Spleen (tissue), 11 donors: ENCODE measurements around the gene PRKCE. TPM values are rescaled to one million over a fixed set of nuclear protein-coding genes. Genes with fewer than 3 reads are reported as not detected.

Experiments
- DNase-seq: peaks from one replicate; pipeline ENCODE4 v3.0.0-alpha.2; 2020
- H3K27ac ChIP-seq, 8 donors: fragments of 200-600 bp; sonication (generic) in 7 of 8; 1 replicate in 4 of 8; 2 replicates in 4 of 8; pipeline versions ENCODE4 v1.5.0 to v1.8.0; 2016 to 2021; ENCODE audit warnings: inconsistent platforms in 4 of 8, mild to moderate bottlenecking in 4 of 8, moderate library complexity in 1 of 8
- H3K27me3 ChIP-seq, 7 donors: fragments of 200-600 bp; sonication (generic) in 6 of 7; replicated peaks in 1 of 7; 1 replicate in 4 of 7; 2 replicates in 3 of 7; pipeline versions ENCODE4 v1.5.0 to v1.8.0; 2016 to 2021; ENCODE audit warnings: inconsistent platforms in 3 of 7, mild to moderate bottlenecking in 1 of 7
- H3K36me3 ChIP-seq, 6 donors: fragments of 200-600 bp; sonication (generic) in 5 of 6; 1 replicate in 4 of 6; 2 replicates in 2 of 6; pipeline versions ENCODE4 v1.5.0 to v1.8.0; 2016 to 2021; ENCODE audit warnings: inconsistent platforms in 2 of 6
- H3K4me1 ChIP-seq, 6 donors: fragments of 200-600 bp; sonication (generic) in 5 of 6; 1 replicate in 3 of 6; 2 replicates in 3 of 6; pipeline versions ENCODE4 v1.5.0 to v1.8.0; 2016 to 2021; ENCODE audit warnings: inconsistent platforms in 3 of 6
- H3K4me3 ChIP-seq, 8 donors: fragments of 200-600 bp; sonication (generic) in 7 of 8; 1 replicate in 4 of 8; 2 replicates in 4 of 8; pipeline versions ENCODE4 v1.5.0 to v1.8.0; 2016 to 2021; ENCODE audit warnings: inconsistent platforms in 4 of 8, mild to moderate bottlenecking in 4 of 8, moderate library complexity in 2 of 8
- H3K9me3 ChIP-seq, 8 donors: fragments of 200-600 bp; sonication (generic) in 7 of 8; 1 replicate in 4 of 8; 2 replicates in 4 of 8; pipeline versions ENCODE4 v1.5.0 to v1.8.0; 2016 to 2021; ENCODE audit warnings: inconsistent platforms in 4 of 8
- CTCF ChIP-seq, 11 experiments: fragments of 200-600 bp in 7 of 11; fragments of 450-650 bp in 4 of 11; sonication (generic) in 4 of 11; IDR thresholded peaks in 8 of 11; conservative IDR thresholded peaks in 3 of 11; 1 replicate in 7 of 11; 2 replicates in 4 of 11; pipeline versions ENCODE4 v1.4.0 to v1.8.0; 2016 to 2021; ENCODE audit warnings: antibody characterized with exemption in 11 of 11, inconsistent platforms in 4 of 11, mild to moderate bottlenecking in 1 of 11
- POLR2A ChIP-seq, 3 donors: fragments of 450-650 bp; IDR thresholded peaks; one replicate each; pipeline ENCODE4 v1.5.1; 2017; ENCODE audit warnings: antibody characterized with exemption in 3 of 3, mild to moderate bottlenecking in 1 of 3
- POLR2AphosphoS5 ChIP-seq, 3 donors: sonication (generic); formaldehyde crosslinking; IDR thresholded peaks; one replicate each; pipeline ENCODE4 v1.5.1; 2017; ENCODE audit warnings: antibody characterized with exemption in 3 of 3
- WGBS, 5 donors: extraction: QIAGEN DNeasy Blood & Tissue Kit in 3 of 5; methylation state at CpG; one replicate each; pipeline versions ENCODE4 v1.1.5 to v1.1.7; 2013 to 2018; 5-methylcytosine and 5-hydroxymethylcytosine counted together
- intact Hi-C: fragments of 100-400 bp; cut with DNase I; formaldehyde crosslinking; loops from one replicate; pipeline ENCODE4 v1.15.0; 2023; ENCODE audit warnings: low total_unique reads
- polyA plus RNA-seq, 3 donors: library from polyadenylated mRNA; stranded (reverse); fragments of 200-250 nt; gene quantifications; one replicate each; pipeline ENCODE4 v1.2.1, GENCODE V29; 2013
- total RNA-seq, 7 donors: library from RNA; depleted of rRNA in 3 of 7; stranded (reverse); fragments of >200 nt in 3 of 7; fragmentation: NEBNext Ultra II Directional in 4 of 7; extraction: Animal tissue kit (Norgen Biotek cat#: 25700) in 4 of 7; gene quantifications; one replicate each; pipeline versions ENCODE4 v1.1.0 to v1.2.1, GENCODE V29; 2016 to 2021
- donor health status: healthy with polysubstance abuse.
- donor health status: DM: no; HTN: no; CAD: no; lungs with moderate emphysema.
- donor health status: DM: no; HTN: no; CAD: no.
- donor health status: Bipolar disorder and iron deficiency.
- donor health status: healthy.
- donor health status: DM: no; HTN: no; CAD: no.
- donor health status: DM: yes; HTN: yes; CAD: no.

The PRKCE gene
- total and polyA plus RNA-seq, 10 donors = 2.5 to 43.6 (median 18.8) TPM

- H3K4me1 ChIP-seq = peaks cover 0 to 13% (median 10%) of the 10 kb centered on the region in 6 donors
- no peak for TF ChIP-seq POLR2A (IDR thresholded peaks at IDR 0.05)
- no peak for TF ChIP-seq CTCF (IDR thresholded peaks at IDR 0.05 in 8 of 11, conservative IDR thresholded peaks at IDR 0.05 in 3 of 11)
- TF ChIP-seq POLR2AphosphoS5 (IDR thresholded peaks at IDR 0.05) = no peak
- H3K27ac ChIP-seq = no peak overlapping the region
- no peak for DNase-seq
- no peaks in the 10 kb centered on the region for H3K27me3 ChIP-seq
- H3K4me3 ChIP-seq = no peak overlapping the region
- H3K36me3 ChIP-seq = peaks cover 0 to 67% (median 0%) of the 10 kb centered on the region in 6 donors
- H3K9me3 ChIP-seq = no peaks in the 10 kb centered on the region
- intact Hi-C loops = no loop called here
- 64 to 85% (median 77%) methylated on average over 11 of the region's 11 CpGs for WGBS, 5 donors
Measured at GRCh38 chr2:45980161-45980865, 328.8 kb downstream of the PRKCE start.

- Histone ChIP-seq H3K27me3 (no peaks in the 10 kb centered on the region), H3K4me3 (no peak overlapping the region), H3K36me3 (peaks cover 0 to 67% (median 0%) of the 10 kb centered on the region in 6 donors), H3K9me3 (no peaks in the 10 kb centered on the region), H3K27ac (no peak overlapping the region), H3K4me1 (peaks cover 1 to 25% (median 17%) of the 10 kb centered on the region in 6 donors)
- 73 to 81% (median 78%) methylated on average over 4 of the region's 4 CpGs for WGBS, 5 donors
- TF ChIP-seq CTCF (IDR thresholded peaks at IDR 0.05 in 8 of 11, conservative IDR thresholded peaks at IDR 0.05 in 3 of 11) (no peak), POLR2AphosphoS5 (IDR thresholded peaks at IDR 0.05) (no peak), POLR2A (IDR thresholded peaks at IDR 0.05) (no peak)
- intact Hi-C loops = no loop called here
- DNase-seq = no peak
Measured at GRCh38 chr2:45981384-45981930, 330.0 kb downstream of the PRKCE start.

- Histone ChIP-seq H3K4me1 (peaks cover 5 to 31% (median 21%) of the 10 kb centered on the region in 6 donors), H3K9me3 (no peaks in the 10 kb centered on the region), H3K36me3 (peaks cover 0 to 72% (median 0%) of the 10 kb centered on the region in 6 donors), H3K27ac (no peak overlapping the region), H3K27me3 (no peaks in the 10 kb centered on the region), H3K4me3 (no peak overlapping the region)
- 95 to 98% (median 97%) methylated on average over 7 of the region's 7 CpGs for WGBS, 5 donors
- TF ChIP-seq POLR2A (IDR thresholded peaks at IDR 0.05) (no peak), CTCF (IDR thresholded peaks at IDR 0.05 in 8 of 11, conservative IDR thresholded peaks at IDR 0.05 in 3 of 11) (no peak), POLR2AphosphoS5 (IDR thresholded peaks at IDR 0.05) (no peak)
- DNase-seq = no peak
- intact Hi-C loops = no loop called here
Measured at GRCh38 chr2:45982096-45982495, 330.6 kb downstream of the PRKCE start.

GRCh38 chr2:45983213-45983612 is 331.7 kb downstream of the PRKCE start:
- TF ChIP-seq CTCF (IDR thresholded peaks at IDR 0.05 in 8 of 11, conservative IDR thresholded peaks at IDR 0.05 in 3 of 11) (no peak), POLR2AphosphoS5 (IDR thresholded peaks at IDR 0.05) (no peak), POLR2A (IDR thresholded peaks at IDR 0.05) (no peak)
- WGBS, 5 donors = 93 to 97% (median 96%) methylated on average over 4 to 7 of the region's 7 CpGs
- H3K4me3 ChIP-seq = no peak overlapping the region
- H3K36me3 ChIP-seq = peaks cover 0 to 76% (median 0%) of the 10 kb centered on the region in 6 donors
- no peak for DNase-seq
- H3K9me3 ChIP-seq = no peaks in the 10 kb centered on the region
- peaks cover 5 to 35% (median 21%) of the 10 kb centered on the region in 6 donors for H3K4me1 ChIP-seq
- H3K27me3 ChIP-seq = no peaks in the 10 kb centered on the region
- intact Hi-C loops = no loop called here
- no peak overlapping the region for H3K27ac ChIP-seq
